NCI-H1105 treated with DMSO at 0.1 percent for 48 hours (cell line): ENCODE results near the gene FAM25C.
"Not testable (repeated sequence)": the region's sequence is repeated elsewhere in the genome, so short reads cannot be mapped to it uniquely, and the experiment has no call there.

Source experiments
- DNase-seq: peaks from one replicate; lab custom pipeline; 2025; lab: John Stamatoyannopoulos, UW

The FAM25C gene

GRCh38 chr10:47999691-48000090 is at the start of gene FAM25C:
Gene FAM25C, minus strand, starts transcription at chr10:47999791. Its CDS starts 26 bp downstream, at chr10:47999765.
- DNase-seq = not testable (repeated sequence)

GRCh38 chr10:48044557-48044956 is 45.0 kb upstream of the FAM25C start:
- DNase-seq = not testable (repeated sequence)

- not testable (repeated sequence) for DNase-seq
Measured at GRCh38 chr10:48031390-48031789, 31.8 kb upstream of the FAM25C start.

- not testable (repeated sequence) for DNase-seq
Measured at GRCh38 chr10:48002306-48002705, 2.7 kb upstream of the FAM25C start.

- not testable (repeated sequence) for DNase-seq
Measured at GRCh38 chr10:47994045-47994444, 5.5 kb downstream of the FAM25C start.

GRCh38 chr10:47992560-47992959 is 7.0 kb downstream of the FAM25C start:
- not testable (repeated sequence) for DNase-seq

GRCh38 chr10:47991706-47992105 is 7.9 kb downstream of the FAM25C start:
- DNase-seq = not testable (repeated sequence)

- DNase-seq = not testable (repeated sequence)
Measured at GRCh38 chr10:47990097-47990496, 9.5 kb downstream of the FAM25C start.

GRCh38 chr10:47989542-47989950 is 10.0 kb downstream of the FAM25C start:
- DNase-seq = not testable (repeated sequence)

GRCh38 chr10:47988718-47989541 is 10.7 kb downstream of the FAM25C start:
- DNase-seq = not testable (repeated sequence)

GRCh38 chr10:47987952-47988351 is 11.6 kb downstream of the FAM25C start:
- not testable (repeated sequence) for DNase-seq

GRCh38 chr10:47986413-47987230 is 13.0 kb downstream of the FAM25C start:
- not testable (repeated sequence) for DNase-seq

- DNase-seq = not testable (repeated sequence)
Measured at GRCh38 chr10:47975409-47975808, 24.2 kb downstream of the FAM25C start.

GRCh38 chr10:47973131-47973530 is 26.5 kb downstream of the FAM25C start:
- not testable (repeated sequence) for DNase-seq

GRCh38 chr10:47972077-47972476 is 27.5 kb downstream of the FAM25C start:
- not testable (repeated sequence) for DNase-seq

- not testable (repeated sequence) for DNase-seq
Measured at GRCh38 chr10:47971598-47971997, 28.0 kb downstream of the FAM25C start.

- not testable (repeated sequence) for DNase-seq
Measured at GRCh38 chr10:47970047-47970446, 29.5 kb downstream of the FAM25C start.

- not testable (repeated sequence) for DNase-seq
Measured at GRCh38 chr10:47968988-47969387, 30.6 kb downstream of the FAM25C start.

GRCh38 chr10:47964280-47965063 is 35.1 kb downstream of the FAM25C start:
- DNase-seq = not testable (repeated sequence)

GRCh38 chr10:47962785-47963184 is 36.8 kb downstream of the FAM25C start:
- not testable (repeated sequence) for DNase-seq

GRCh38 chr10:47960699-47961098 is 38.9 kb downstream of the FAM25C start:
- DNase-seq = not testable (repeated sequence)

- DNase-seq = not testable (repeated sequence)
Measured at GRCh38 chr10:47959677-47960076, 39.9 kb downstream of the FAM25C start.
